T-cell (primary cell): Measurements from ENCODE around the gene PNPLA7. TPM values are rescaled to one million over a fixed set of nuclear protein-coding genes. Genes with fewer than 3 reads are reported as not detected.

Experiments
- ATAC-seq, 4 experiments: fragments of 200-7000 bp in 3 of 4; fragments of 150-1000 bp in 1 of 4; cut with Tn5 transposase; replicated peaks in 1 of 4; 1 replicate in 3 of 4; 2 replicates in 1 of 4; pipeline ENCODE4 v1.10.0; 2021; ENCODE audit warnings: moderate library complexity in 3 of 4, mild to moderate bottlenecking in 2 of 4, moderate number of reproducible peaks in 1 of 4
- CTCF ChIA-PET, 2 donors: fragments of 300-600 bp; sonication (Branson Sonifier 250); formaldehyde crosslinking; loops; one replicate each; lab custom pipeline; 2022; ENCODE audit warnings: antibody characterized with exemption in 2 of 2; lab: Charles Lee
- POLR2A ChIA-PET, 2 donors: fragments of 300-600 bp; sonication (Branson Sonifier 250); formaldehyde crosslinking; loops; one replicate each; lab custom pipeline; 2022; ENCODE audit warnings: antibody characterized with exemption in 2 of 2; lab: Charles Lee
- DNase-seq, 35 experiments: peaks; one replicate each; pipeline versions ENCODE4 v3.0.0 to v3.0.0-alpha.2; 2013 to 2023
- H3K27ac ChIP-seq: one replicate; pipeline ENCODE4 v1.5.1; 2013; ENCODE audit warnings: low read length
- H3K27me3 ChIP-seq, 2 experiments: replicated peaks in 1 of 2; 1 replicate in 1 of 2; 2 replicates in 1 of 2; pipeline versions ENCODE4 v1.6.1 to v1.7.0; 2013; ENCODE audit warnings: low read length in 1 of 2, mixed read lengths in 1 of 2; ENCODE audit not compliant: control insufficient read depth in 2 of 2, insufficient read depth in 2 of 2; ENCODE audit errors: extremely low read depth in 1 of 2
- H3K36me3 ChIP-seq, 2 donors: 1 replicate in 1 of 2; 2 replicates in 1 of 2; pipeline versions ENCODE4 v1.6.1 to v1.7.0; 2013; ENCODE audit warnings: low read length in 1 of 2; ENCODE audit not compliant: control insufficient read depth in 2 of 2, insufficient read depth in 1 of 2; ENCODE audit errors: extremely low read depth in 1 of 2
- H3K4me1 ChIP-seq, 2 experiments: 1 replicate in 1 of 2; 2 replicates in 1 of 2; pipeline versions ENCODE4 v1.6.1 to v1.7.0; 2013; ENCODE audit warnings: low read length in 2 of 2, mixed read lengths in 1 of 2; ENCODE audit not compliant: insufficient read depth in 2 of 2, control insufficient read depth in 1 of 2; ENCODE audit errors: extremely low read depth in 1 of 2
- H3K4me3 ChIP-seq, 2 donors: 1 replicate in 1 of 2; 2 replicates in 1 of 2; pipeline versions ENCODE4 v1.5.1 to v1.7.0; 2013; ENCODE audit warnings: mild to moderate bottlenecking in 2 of 2, low read length in 1 of 2, moderate library complexity in 1 of 2; ENCODE audit not compliant: control insufficient read depth in 1 of 2; ENCODE audit errors: extremely low read depth in 1 of 2
- H3K9me3 ChIP-seq: 2 replicates; pipeline ENCODE4 v1.7.0; 2013
- H3K27ac Mint-ChIP-seq, 2 donors: one replicate each; pipeline ENCODE4 v1.8.0; 2020 to 2021; ENCODE audit warnings: mild to moderate bottlenecking in 2 of 2, mixed read lengths in 2 of 2
- H3K27me3 Mint-ChIP-seq, 2 donors: one replicate each; pipeline ENCODE4 v1.8.0; 2021 to 2022; ENCODE audit warnings: mixed read lengths in 2 of 2
- H3K36me3 Mint-ChIP-seq: one replicate; pipeline ENCODE4 v1.8.0; 2021; ENCODE audit warnings: mixed read lengths
- H3K4me1 Mint-ChIP-seq, 3 donors: one replicate each; pipeline ENCODE4 v1.8.0; 2020 to 2022; ENCODE audit warnings: mixed read lengths in 3 of 3, mild to moderate bottlenecking in 1 of 3
- H3K4me3 Mint-ChIP-seq, 3 donors: one replicate each; pipeline ENCODE4 v1.8.0; 2020 to 2022; ENCODE audit warnings: mild to moderate bottlenecking in 3 of 3, mixed read lengths in 3 of 3, moderate library complexity in 3 of 3
- H3K9me3 Mint-ChIP-seq, 3 donors: one replicate each; pipeline ENCODE4 v1.8.0; 2020 to 2022; ENCODE audit warnings: mixed read lengths in 3 of 3
- WGBS: methylation state at CpG from one replicate; pipeline ENCODE4 v1.1.5; 2013; ENCODE audit warnings: missing lambda C conversion rate; ENCODE audit not compliant: insufficient coverage; 5-methylcytosine and 5-hydroxymethylcytosine counted together
- total RNA-seq, 35 experiments: library from RNA in 6 of 35; stranded (reverse) in 6 of 35; fragments of 120-200 nt in 1 of 35; gene quantifications; one replicate each; pipeline versions ENCODE4 v1.2.1 to v1.2.4 and lab custom pipeline; 2013 to 2026

Gene PNPLA7
- total RNA-seq, 5 donors from 2014 or later (not counting 1 experiment from before 2014, with no cell fraction given): 11.7 to 20.0 (median 15.6) TPM

- H3K36me3 ChIP-seq: no peaks in the 10 kb centered on the region
- peaks cover 0 to 2% (median under 1%) of the 10 kb centered on the region in 3 donors for H3K9me3 Mint-ChIP-seq
- H3K9me3 ChIP-seq: no peaks in the 10 kb centered on the region
- ATAC-seq: no peak
- POLR2A ChIA-PET: no interaction called here
- H3K4me3 Mint-ChIP-seq: no peak overlapping the region
- no peaks in the 10 kb centered on the region for H3K36me3 Mint-ChIP-seq
- no peak for DNase-seq
- H3K4me1 Mint-ChIP-seq: peaks cover 12 to 26% (median 14%) of the 10 kb centered on the region in 3 donors
- no peak overlapping the region for H3K27ac ChIP-seq
- no peak overlapping the region for H3K4me3 ChIP-seq
- 62% methylated on average over 3 of the region's 17 CpGs for WGBS
- H3K27ac Mint-ChIP-seq: no peak overlapping the region
- H3K27me3 ChIP-seq: peaks cover 0 to 5% of the 10 kb centered on the region in 2 experiments
- CTCF ChIA-PET: no interaction called here
- no peaks in the 10 kb centered on the region for H3K27me3 Mint-ChIP-seq
- H3K4me1 ChIP-seq: peaks cover 2 to 14% of the 10 kb centered on the region in 2 experiments
Measured at GRCh38 chr9:137531099-137531765, 19.0 kb downstream of the PNPLA7 start.

- Mint-ChIP-seq H3K27me3 (no peaks in the 10 kb centered on the region), H3K36me3 (no peaks in the 10 kb centered on the region), H3K27ac (no peak overlapping the region), H3K4me3 (no peak overlapping the region), H3K9me3 (no peaks in the 10 kb centered on the region), H3K4me1 (peaks cover 10 to 24% (median 14%) of the 10 kb centered on the region in 3 donors)
- DNase-seq (no peak), ATAC-seq (no peak)
- Histone ChIP-seq H3K4me1 (peaks cover 2 to 13% of the 10 kb centered on the region in 2 experiments), H3K27ac (no peak overlapping the region), H3K4me3 (no peak overlapping the region), H3K36me3 (no peaks in the 10 kb centered on the region), H3K9me3 (no peaks in the 10 kb centered on the region), H3K27me3 (peaks cover 0 to 8% of the 10 kb centered on the region in 2 experiments)
- ChIA-PET POLR2A (no interaction called here), CTCF (no interaction called here)
- WGBS: 70% methylated on average over 3 of the region's 5 CpGs
Measured at GRCh38 chr9:137530331-137530730, 19.9 kb downstream of the PNPLA7 start.

GRCh38 chr9:137524981-137525317 is 25.3 kb downstream of the PNPLA7 start:
- Histone ChIP-seq H3K27ac (no peak overlapping the region), H3K27me3 (peaks cover 0 to 3% of the 10 kb centered on the region in 2 experiments), H3K36me3 (no peaks in the 10 kb centered on the region), H3K4me1 (peaks cover 0 to 4% of the 10 kb centered on the region in 2 experiments), H3K9me3 (no peaks in the 10 kb centered on the region), H3K4me3 (no peak overlapping the region)
- POLR2A ChIA-PET: interaction anchor here in 1 of 2 donors (0.7 kb wide), 1 partner anchor 101 kb away, joined by 3 read pairs; no protein-coding TSS in a partner anchor
- no peak overlapping the region for H3K4me3 Mint-ChIP-seq
- DNase-seq (no peak), ATAC-seq (no peak)
- H3K27ac Mint-ChIP-seq: no peak overlapping the region
- H3K36me3 Mint-ChIP-seq: no peaks in the 10 kb centered on the region
- H3K9me3 Mint-ChIP-seq: no peaks in the 10 kb centered on the region
- 97% methylated on average over 2 of the region's 5 CpGs for WGBS
- peaks cover 0 to 8% (median 6%) of the 10 kb centered on the region in 3 donors for H3K4me1 Mint-ChIP-seq
- CTCF ChIA-PET: interaction anchor here in 1 of 2 donors (1.4 kb wide), 1 partner anchor 102 kb away, joined by 3 read pairs; the partner anchor contains the start of genes EXD3 and NOXA1
- no peaks in the 10 kb centered on the region for H3K27me3 Mint-ChIP-seq

DNA sequence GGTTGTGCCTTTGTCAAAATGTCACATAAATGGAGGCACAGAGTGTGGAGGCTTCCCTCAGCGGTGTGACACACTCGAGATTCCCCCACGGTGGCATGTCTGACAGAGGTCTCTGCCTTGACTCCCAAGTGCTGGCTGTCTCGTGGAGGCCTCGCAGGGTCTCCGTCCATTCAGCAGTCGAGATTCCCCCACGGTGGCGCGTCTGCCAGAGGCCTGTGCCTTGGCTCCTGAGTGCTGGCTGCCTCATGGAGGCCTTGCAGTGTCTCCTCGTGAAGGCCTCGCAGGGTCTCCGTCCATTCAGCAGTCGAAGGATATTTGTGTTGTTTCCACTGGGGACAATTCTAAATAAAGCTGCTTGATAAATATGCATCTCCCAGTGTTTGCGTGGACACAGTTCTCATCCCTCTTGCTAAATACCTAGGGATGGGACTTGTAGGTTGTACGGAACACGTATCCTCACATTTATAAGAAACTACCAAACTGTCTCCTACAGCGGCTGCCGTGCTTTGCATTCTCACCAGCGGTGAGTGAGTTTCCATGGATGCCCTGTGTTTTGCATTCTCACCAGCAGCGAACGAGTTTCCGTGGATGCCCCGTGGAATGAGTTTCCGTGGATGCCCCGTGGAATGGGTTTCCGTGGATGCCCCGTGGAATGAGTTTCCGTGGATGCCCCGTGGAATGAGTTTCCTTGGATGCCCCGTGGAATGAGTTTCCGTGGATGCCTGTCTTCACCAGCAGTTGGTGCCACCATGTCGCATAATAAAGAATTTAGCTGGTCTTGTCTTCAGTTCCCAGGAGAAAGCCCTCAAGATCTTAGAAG is 25.8 kb downstream of the PNPLA7 start:
- no peaks in the 10 kb centered on the region for H3K36me3 ChIP-seq
- no peak for DNase-seq
- H3K4me1 ChIP-seq: peaks cover 0 to 4% of the 10 kb centered on the region in 2 experiments
- H3K4me1 Mint-ChIP-seq: peaks cover 0 to 8% (median 6%) of the 10 kb centered on the region in 3 donors
- ChIA-PET CTCF (no interaction called here), POLR2A (interaction anchor here in 1 of 2 donors (0.7 kb wide), 1 partner anchor 101 kb away, joined by 3 read pairs; no protein-coding TSS in a partner anchor)
- no peak overlapping the region for H3K27ac Mint-ChIP-seq
- no peak overlapping the region for H3K4me3 Mint-ChIP-seq
- H3K9me3 ChIP-seq: no peaks in the 10 kb centered on the region
- H3K27me3 Mint-ChIP-seq: no peaks in the 10 kb centered on the region
- H3K36me3 Mint-ChIP-seq: no peaks in the 10 kb centered on the region
- no peak for ATAC-seq
- peaks cover 0 to 4% of the 10 kb centered on the region in 2 experiments for H3K27me3 ChIP-seq
- WGBS: 94% methylated on average over 27 of the region's 33 CpGs
- no peaks in the 10 kb centered on the region for H3K9me3 Mint-ChIP-seq
- no peak overlapping the region for H3K4me3 ChIP-seq
- no peak overlapping the region for H3K27ac ChIP-seq

GRCh38 chr9:137522746-137523455 is 27.3 kb downstream of the PNPLA7 start:
- no peaks in the 10 kb centered on the region for H3K36me3 Mint-ChIP-seq
- H3K9me3 Mint-ChIP-seq: no peaks in the 10 kb centered on the region
- Histone ChIP-seq H3K9me3 (no peaks in the 10 kb centered on the region), H3K4me3 (no peak overlapping the region), H3K27me3 (peaks cover 0 to 9% of the 10 kb centered on the region in 2 experiments), H3K36me3 (no peaks in the 10 kb centered on the region), H3K4me1 (peaks cover 0 to 4% of the 10 kb centered on the region in 2 experiments), H3K27ac (no peak overlapping the region)
- H3K27me3 Mint-ChIP-seq: no peaks in the 10 kb centered on the region
- ChIA-PET POLR2A (no interaction called here), CTCF (interaction anchor here in 1 of 2 donors (0.7 kb wide), 1 partner anchor 24 kb away, joined by 4 read pairs; no protein-coding TSS in a partner anchor)
- no peak overlapping the region for H3K27ac Mint-ChIP-seq
- H3K4me1 Mint-ChIP-seq: peaks cover 0 to 8% (median 6%) of the 10 kb centered on the region in 3 donors
- WGBS: 94% methylated on average over 29 of the region's 36 CpGs
- no peak for ATAC-seq
- DNase-seq: no peak
- no peak overlapping the region for H3K4me3 Mint-ChIP-seq

DNA sequence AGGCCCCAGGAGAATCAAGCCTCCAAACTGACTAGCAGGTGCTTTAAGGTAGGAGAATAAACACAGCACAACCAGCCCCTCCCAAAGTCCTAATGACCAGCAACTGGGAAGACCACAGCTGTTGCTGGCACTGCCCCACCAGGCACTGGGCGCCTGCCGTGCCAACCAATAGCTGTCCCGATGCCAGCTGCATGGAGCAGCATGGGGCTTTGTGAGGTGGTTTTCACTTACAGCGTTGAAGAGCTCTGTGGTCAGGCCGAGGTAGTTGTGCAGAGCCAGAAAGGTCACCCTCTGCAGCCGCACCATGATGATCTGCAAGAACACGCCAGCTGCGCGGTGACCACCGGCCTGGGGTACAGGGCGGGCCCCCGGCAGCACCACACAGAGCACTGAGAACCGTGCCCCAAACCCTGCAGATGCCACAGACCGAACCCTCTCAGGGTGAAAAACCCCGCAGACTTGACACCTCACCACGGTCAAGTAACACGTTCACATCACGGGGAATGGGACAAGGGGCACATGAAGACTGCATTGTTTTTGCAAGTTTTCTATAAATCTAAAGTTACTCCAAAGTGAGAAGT is 28.7 kb downstream of the PNPLA7 start:
- H3K9me3 Mint-ChIP-seq: no peaks in the 10 kb centered on the region
- peaks cover 0 to 4% of the 10 kb centered on the region in 2 experiments for H3K4me1 ChIP-seq
- CTCF ChIA-PET: no interaction called here
- peaks cover 0 to 8% (median 6%) of the 10 kb centered on the region in 3 donors for H3K4me1 Mint-ChIP-seq
- no peaks in the 10 kb centered on the region for H3K27me3 Mint-ChIP-seq
- DNase-seq: no peak
- H3K4me3 ChIP-seq: no peak overlapping the region
- H3K27ac ChIP-seq: no peak overlapping the region
- no peak overlapping the region for H3K27ac Mint-ChIP-seq
- POLR2A ChIA-PET: no interaction called here
- peaks cover 0 to 9% of the 10 kb centered on the region in 2 experiments for H3K27me3 ChIP-seq
- no peaks in the 10 kb centered on the region for H3K36me3 Mint-ChIP-seq
- 91% methylated on average over 15 of the region's 18 CpGs for WGBS
- no peaks in the 10 kb centered on the region for H3K9me3 ChIP-seq
- ATAC-seq: no peak
- H3K36me3 ChIP-seq: no peaks in the 10 kb centered on the region
- no peak overlapping the region for H3K4me3 Mint-ChIP-seq
